Common myeloid progenitor, CD34-positive (primary cell): ENCODE measurements around the gene VWDE.

Source experiments
- CTCF ChIA-PET: fragments of 350-600 bp; sonication (Branson Sonifier 250); formaldehyde crosslinking; loops from one replicate; lab custom pipeline; 2021; ENCODE audit warnings: antibody characterized with exemption; lab: Charles Lee
- POLR2A ChIA-PET: fragments of 350-600 bp; sonication (Branson Sonifier 250); formaldehyde crosslinking; loops from one replicate; lab custom pipeline; 2021; ENCODE audit warnings: antibody characterized with exemption; lab: Charles Lee
- DNase-seq, 3 donors: peaks; one replicate each; pipeline versions ENCODE4 v3.0.0 to v3.0.0-alpha.2; 2013
- H3K27ac ChIP-seq, 2 experiments: 1 replicate in 1 of 2; 2 replicates in 1 of 2; pipeline ENCODE4 v1.7.0; 2013; ENCODE audit warnings: inconsistent platforms in 2 of 2, low read length in 2 of 2, mild to moderate bottlenecking in 2 of 2, low read depth in 1 of 2, moderate library complexity in 1 of 2; ENCODE audit not compliant: severe bottlenecking in 2 of 2, insufficient read depth in 1 of 2, poor library complexity in 1 of 2
- H3K27me3 ChIP-seq, 5 experiments: replicated peaks in 2 of 5; 1 replicate in 3 of 5; 2 replicates in 2 of 5; pipeline versions ENCODE4 v1.6.1 to v1.7.0; 2013; ENCODE audit warnings: low read length in 4 of 5, mild to moderate bottlenecking in 2 of 5, moderate library complexity in 2 of 5, inconsistent platforms in 1 of 5; ENCODE audit not compliant: insufficient read depth in 5 of 5, control insufficient read depth in 4 of 5
- H3K36me3 ChIP-seq, 4 experiments: 1 replicate in 2 of 4; 2 replicates in 2 of 4; pipeline versions ENCODE4 v1.6.1 to v1.7.0; 2013; ENCODE audit warnings: low read length in 3 of 4, control low read depth in 1 of 4, mild to moderate bottlenecking in 1 of 4; ENCODE audit not compliant: control insufficient read depth in 4 of 4, insufficient read depth in 4 of 4
- H3K4me1 ChIP-seq, 4 experiments: 1 replicate in 3 of 4; 2 replicates in 1 of 4; pipeline versions ENCODE4 v1.6.1 to v1.7.1; 2013; ENCODE audit warnings: low read length in 3 of 4, mild to moderate bottlenecking in 3 of 4, control low read depth in 1 of 4, inconsistent platforms in 1 of 4, moderate library complexity in 1 of 4; ENCODE audit not compliant: control insufficient read depth in 4 of 4, insufficient read depth in 4 of 4; ENCODE audit errors: control extremely low read depth in 1 of 4
- H3K4me3 ChIP-seq, 7 experiments: 1 replicate in 4 of 7; 2 replicates in 3 of 7; pipeline versions ENCODE4 v1.5.1 to v1.7.0; 2013; ENCODE audit warnings: mild to moderate bottlenecking in 7 of 7, low read length in 6 of 7, moderate library complexity in 6 of 7, inconsistent platforms in 2 of 7, low read depth in 2 of 7, control low read depth in 1 of 7; ENCODE audit not compliant: insufficient read depth in 4 of 7, control insufficient read depth in 1 of 7; ENCODE audit errors: extremely low read depth in 1 of 7
- H3K9me3 ChIP-seq, 5 experiments: 1 replicate in 4 of 5; 2 replicates in 1 of 5; pipeline versions ENCODE4 v1.6.1 to v1.7.1; 2013; ENCODE audit warnings: low read length in 4 of 5, mild to moderate bottlenecking in 2 of 5, inconsistent platforms in 1 of 5, low read depth in 1 of 5, moderate library complexity in 1 of 5; ENCODE audit not compliant: control insufficient read depth in 4 of 5, insufficient read depth in 2 of 5; ENCODE audit errors: control extremely low read depth in 1 of 5
- WGBS: methylation state at CpG from one replicate; pipeline ENCODE4 v1.1.5; 2013; ENCODE audit not compliant: insufficient coverage; 5-methylcytosine and 5-hydroxymethylcytosine counted together

Gene VWDE

DNA sequence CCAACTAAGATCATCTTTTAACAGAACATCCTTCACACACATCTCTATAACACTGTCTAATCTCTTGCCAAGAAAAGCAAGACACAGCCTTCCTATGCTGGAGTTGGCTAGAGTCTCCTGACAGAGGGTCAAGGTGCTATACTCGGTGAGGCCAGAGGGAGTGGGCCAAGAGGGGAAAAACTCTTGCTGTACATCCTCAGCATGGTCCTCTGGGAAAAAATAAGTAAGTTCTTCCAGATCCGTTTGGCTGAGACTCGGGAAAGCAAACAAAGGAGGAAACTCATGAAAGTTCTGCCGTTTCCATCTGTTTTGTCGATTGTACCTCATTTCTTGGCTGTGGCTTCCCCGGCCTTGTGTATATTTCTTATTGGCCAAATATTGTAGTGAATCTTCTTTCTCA lies 33.9 kb downstream of the VWDE start:
- Histone ChIP-seq H3K27me3 (no peaks in the 10 kb centered on the region), H3K9me3 (no peaks in the 10 kb centered on the region), H3K36me3 (peaks cover 5 to 21% (median 9%) of the 10 kb centered on the region in 4 experiments), H3K4me1 (no peaks in the 10 kb centered on the region), H3K4me3 (no peak overlapping the region), H3K27ac (no peak overlapping the region)
- CTCF ChIA-PET: no interaction called here
- no peak for DNase-seq
- POLR2A ChIA-PET: no interaction called here
- WGBS: 100% methylated on average over 6 of the region's 6 CpGs

DNA sequence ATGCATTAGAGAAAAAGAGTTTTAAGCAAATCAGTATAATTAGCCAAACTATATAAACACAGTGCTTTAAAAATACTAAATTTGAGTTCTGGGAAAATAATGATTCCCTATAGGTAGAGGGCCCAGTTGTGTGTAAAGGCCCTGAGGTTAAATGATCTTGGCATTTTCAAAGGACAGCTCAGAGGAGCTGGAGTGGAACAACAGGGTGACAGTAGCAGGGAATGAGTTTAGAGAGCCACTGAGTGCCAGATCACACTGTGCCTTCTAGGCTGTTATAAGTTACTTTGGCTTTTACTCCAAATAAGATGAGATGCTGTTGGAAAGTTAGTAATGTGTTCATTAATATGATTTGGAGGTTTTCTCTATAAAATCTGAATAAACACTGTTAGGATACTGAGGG lies 34.6 kb downstream of the VWDE start:
- POLR2A ChIA-PET: interaction anchor here (0.6 kb wide), 1 partner anchor 642 kb away, joined by 3 read pairs; no protein-coding TSS in a partner anchor
- Histone ChIP-seq H3K27ac (no peak overlapping the region), H3K9me3 (no peaks in the 10 kb centered on the region), H3K4me3 (no peak overlapping the region), H3K36me3 (peaks cover 5 to 21% (median 9%) of the 10 kb centered on the region in 4 experiments), H3K4me1 (no peaks in the 10 kb centered on the region), H3K27me3 (no peaks in the 10 kb centered on the region)
- DNase-seq: no peak
- CTCF ChIA-PET: no interaction called here

DNA sequence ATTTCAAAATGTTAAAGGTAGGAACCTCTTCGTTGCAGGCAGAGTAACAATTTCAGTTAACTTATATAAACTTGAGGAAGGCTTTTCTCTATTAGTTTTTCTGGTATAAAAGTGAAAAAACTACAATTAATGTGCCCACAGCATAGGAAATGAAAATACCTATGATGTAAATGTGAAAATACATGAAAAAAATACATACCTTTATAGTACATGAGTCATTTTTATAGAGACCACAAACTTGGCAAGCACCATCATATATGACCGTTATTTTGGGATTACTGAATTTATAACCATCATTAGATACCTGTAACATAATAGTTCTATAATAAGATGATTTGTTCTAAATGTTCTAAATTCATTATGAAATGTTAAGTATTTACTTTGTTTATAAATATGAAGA lies 42.7 kb downstream of the VWDE start:
- WGBS: no CpG with 5 or more reads among the region's 2 CpGs
- no peaks in the 10 kb centered on the region for H3K4me1 ChIP-seq

GRCh38 chr7:12358694-12359093 lies 45.0 kb downstream of the VWDE start:
- Histone ChIP-seq H3K9me3 (no peaks in the 10 kb centered on the region), H3K27ac (no peak overlapping the region), H3K27me3 (no peaks in the 10 kb centered on the region), H3K4me3 (no peak overlapping the region), H3K4me1 (no peaks in the 10 kb centered on the region), H3K36me3 (peaks cover 0 to 27% (median 4%) of the 10 kb centered on the region in 4 experiments)
- ChIA-PET CTCF (interaction anchor here (1.2 kb wide), 1 partner anchor 9 kb away, joined by 3 read pairs; no protein-coding TSS in a partner anchor), POLR2A (no interaction called here)
- no peak for DNase-seq

More for the DNA sequence above, 42.7 kb downstream of the VWDE start:
- ChIA-PET CTCF (no interaction called here), POLR2A (no interaction called here)
- Histone ChIP-seq H3K9me3 (no peaks in the 10 kb centered on the region), H3K27me3 (no peaks in the 10 kb centered on the region), H3K4me3 (no peak overlapping the region), H3K36me3 (peaks cover 0 to 24% (median 4%) of the 10 kb centered on the region in 4 experiments), H3K27ac (no peak overlapping the region)
- no peak for DNase-seq

GRCh38 chr7:12357508-12357907 lies 46.2 kb downstream of the VWDE start:
- no peak for DNase-seq

DNA sequence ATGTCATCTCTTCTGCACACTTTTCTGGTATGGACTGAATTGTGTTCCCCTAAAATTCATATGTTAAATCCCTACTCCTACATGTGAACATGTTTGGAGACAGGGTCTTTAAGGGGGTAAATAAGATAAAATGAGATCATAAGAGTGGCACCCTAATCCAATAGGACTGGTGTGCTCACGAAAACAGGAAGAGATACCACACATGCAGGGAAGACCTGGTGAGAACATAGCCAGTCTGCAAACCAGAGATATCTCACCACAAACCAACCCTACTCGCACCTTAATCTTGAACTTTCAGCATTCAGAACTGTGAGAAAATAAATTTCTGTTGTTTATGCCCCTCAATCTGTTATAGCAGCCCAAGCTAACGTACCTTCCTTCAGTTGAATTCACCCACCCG lies 51.8 kb downstream of the VWDE start:
- CTCF ChIA-PET: no interaction called here
- no peak overlapping the region for H3K4me3 ChIP-seq
- no peaks in the 10 kb centered on the region for H3K27me3 ChIP-seq
- POLR2A ChIA-PET: no interaction called here
- 22% methylated on average over 4 of the region's 4 CpGs for WGBS
- no peaks in the 10 kb centered on the region for H3K9me3 ChIP-seq
- peak overlapping the region; percentile 46 to 67 for H3K27ac ChIP-seq
- DNase-seq: peak; percentile 59 to 89 (median 73)
- H3K36me3 ChIP-seq: peaks cover 0 to 20% (median 1%) of the 10 kb centered on the region in 4 experiments
- H3K4me1 ChIP-seq: peaks cover 0 to 7% (median 2%) of the 10 kb centered on the region in 4 experiments

More at GRCh38 chr7:12357508-12357907, 46.2 kb downstream of the VWDE start:
- H3K27ac ChIP-seq: no peak overlapping the region
- no peak overlapping the region for H3K4me3 ChIP-seq
- peaks cover 0 to 31% (median 4%) of the 10 kb centered on the region in 4 experiments for H3K36me3 ChIP-seq
- ChIA-PET POLR2A (no interaction called here), CTCF (interaction anchor here (0.9 to 1.2 kb wide), 2 partner anchors 8 to 34 kb away, joined by 3 read pairs; no protein-coding TSS in a partner anchor)
- no peaks in the 10 kb centered on the region for H3K27me3 ChIP-seq
- no peaks in the 10 kb centered on the region for H3K9me3 ChIP-seq
- peaks cover 0 to under 1% (median 0%) of the 10 kb centered on the region in 4 experiments for H3K4me1 ChIP-seq
- 60% methylated on average over 1 of the region's 1 CpG for WGBS

GRCh38 chr7:12350971-12351370 lies 52.7 kb downstream of the VWDE start:
- CTCF ChIA-PET: no interaction called here
- no peak for DNase-seq
- WGBS: no CpG with 5 or more reads among the region's 3 CpGs

More at GRCh38 chr7:12350971-12351370, 52.7 kb downstream of the VWDE start:
- Histone ChIP-seq H3K27ac (no peak overlapping the region), H3K4me3 (no peak overlapping the region), H3K4me1 (peaks cover 0 to 7% (median 2%) of the 10 kb centered on the region in 4 experiments), H3K9me3 (no peaks in the 10 kb centered on the region), H3K36me3 (peaks cover 0 to 12% (median under 1%) of the 10 kb centered on the region in 4 experiments), H3K27me3 (no peaks in the 10 kb centered on the region)
- POLR2A ChIA-PET: no interaction called here
